Effector memory CD4-positive, alpha-beta T cell (primary cell): ENCODE data around the gene PRRG2.
A peak's percentile ranks its signal among the peaks of the same experiment; 100 is the strongest.

Experiments
- DNase-seq, 3 donors: peaks; one replicate each; pipeline ENCODE4 v3.0.0-alpha.2; 2020
- H3K27ac ChIP-seq: 2 replicates; pipeline ENCODE4 v1.7.0; 2013; ENCODE audit warnings: mild to moderate bottlenecking, low read length, moderate library complexity; ENCODE audit not compliant: insufficient read depth, poor library complexity, severe bottlenecking
- H3K27me3 ChIP-seq: replicated peaks from 2 replicates; pipeline ENCODE4 v1.7.0; 2013; ENCODE audit warnings: mild to moderate bottlenecking, low read length; ENCODE audit not compliant: insufficient read depth, control insufficient read depth, poor library complexity, severe bottlenecking
- H3K36me3 ChIP-seq: 2 replicates; pipeline ENCODE4 v1.7.0; 2013; ENCODE audit warnings: mild to moderate bottlenecking, low read length, moderate library complexity; ENCODE audit not compliant: control insufficient read depth, insufficient read depth
- H3K4me1 ChIP-seq: 2 replicates; pipeline ENCODE4 v1.7.0; 2013; ENCODE audit warnings: low read length, mild to moderate bottlenecking; ENCODE audit not compliant: control insufficient read depth, insufficient read depth, poor library complexity, severe bottlenecking
- H3K4me3 ChIP-seq: 2 replicates; pipeline ENCODE4 v1.7.0; 2013; ENCODE audit warnings: low read length, low read depth, mild to moderate bottlenecking; ENCODE audit not compliant: insufficient read depth, poor library complexity, severe bottlenecking
- H3K9me3 ChIP-seq: 2 replicates; pipeline ENCODE4 v1.7.0; 2013; ENCODE audit warnings: mild to moderate bottlenecking, low read length, moderate library complexity; ENCODE audit not compliant: control insufficient read depth

The PRRG2 gene

GRCh38 chr19:49544154-49544553 is 37.0 kb upstream of the PRRG2 start:
- no peaks in the 10 kb centered on the region for H3K27me3 ChIP-seq
- H3K9me3 ChIP-seq = no peaks in the 10 kb centered on the region
- no peaks in the 10 kb centered on the region for H3K36me3 ChIP-seq
- no peak for DNase-seq
- no peak overlapping the region for H3K27ac ChIP-seq
- peaks cover 11% of the 10 kb centered on the region for H3K4me1 ChIP-seq
- H3K4me3 ChIP-seq = no peak overlapping the region

- H3K4me3 ChIP-seq = peak overlapping the region; percentile 18
- no peaks in the 10 kb centered on the region for H3K27me3 ChIP-seq
- no peak overlapping the region for H3K27ac ChIP-seq
- DNase-seq = peak in 2 of 3 donors; percentile 35 to 61
- H3K4me1 ChIP-seq = peaks cover 22% of the 10 kb centered on the region
- no peaks in the 10 kb centered on the region for H3K36me3 ChIP-seq
- no peaks in the 10 kb centered on the region for H3K9me3 ChIP-seq
These were observed 34.1 kb upstream of the PRRG2 start for GRCh38 chr19:49546825-49547565.

- DNase-seq = no peak
- Histone ChIP-seq H3K27ac (peak overlapping the region; percentile 1), H3K4me1 (peaks cover 38% of the 10 kb centered on the region), H3K36me3 (no peaks in the 10 kb centered on the region), H3K4me3 (no peak overlapping the region), H3K9me3 (no peaks in the 10 kb centered on the region), H3K27me3 (no peaks in the 10 kb centered on the region)
These were observed 32.1 kb upstream of the PRRG2 start for GRCh38 chr19:49549045-49549444.

GRCh38 chr19:49551531-49551930 is 29.6 kb upstream of the PRRG2 start:
- no peak overlapping the region for H3K4me3 ChIP-seq
- no peak overlapping the region for H3K27ac ChIP-seq
- peaks cover 59% of the 10 kb centered on the region for H3K4me1 ChIP-seq
- DNase-seq = no peak
- peaks cover 9% of the 10 kb centered on the region for H3K36me3 ChIP-seq
- H3K9me3 ChIP-seq = no peaks in the 10 kb centered on the region
- H3K27me3 ChIP-seq = no peaks in the 10 kb centered on the region

- Histone ChIP-seq H3K4me1 (peaks cover 67% of the 10 kb centered on the region), H3K4me3 (no peak overlapping the region), H3K27me3 (no peaks in the 10 kb centered on the region), H3K9me3 (no peaks in the 10 kb centered on the region), H3K36me3 (peaks cover 21% of the 10 kb centered on the region), H3K27ac (peak overlapping the region; percentile 60)
- no peak for DNase-seq
These were observed 28.4 kb upstream of the PRRG2 start for GRCh38 chr19:49552749-49553148.

GRCh38 chr19:49553451-49554271 is 27.5 kb upstream of the PRRG2 start:
- peaks cover 73% of the 10 kb centered on the region for H3K4me1 ChIP-seq
- no peaks in the 10 kb centered on the region for H3K27me3 ChIP-seq
- H3K4me3 ChIP-seq = no peak overlapping the region
- no peaks in the 10 kb centered on the region for H3K9me3 ChIP-seq
- DNase-seq = peak in 1 of 3 donors; percentile 53
- H3K36me3 ChIP-seq = peaks cover 22% of the 10 kb centered on the region
- peak overlapping the region; percentile 60 for H3K27ac ChIP-seq

GRCh38 chr19:49554701-49555181 is 26.4 kb upstream of the PRRG2 start:
- H3K4me1 ChIP-seq = peaks cover 76% of the 10 kb centered on the region
- H3K4me3 ChIP-seq = no peak overlapping the region
- H3K27ac ChIP-seq = peak overlapping the region; percentile 60
- no peaks in the 10 kb centered on the region for H3K9me3 ChIP-seq
- DNase-seq = peak in 2 of 3 donors; percentile 36 to 50
- H3K36me3 ChIP-seq = peaks cover 22% of the 10 kb centered on the region
- no peaks in the 10 kb centered on the region for H3K27me3 ChIP-seq

DNA sequence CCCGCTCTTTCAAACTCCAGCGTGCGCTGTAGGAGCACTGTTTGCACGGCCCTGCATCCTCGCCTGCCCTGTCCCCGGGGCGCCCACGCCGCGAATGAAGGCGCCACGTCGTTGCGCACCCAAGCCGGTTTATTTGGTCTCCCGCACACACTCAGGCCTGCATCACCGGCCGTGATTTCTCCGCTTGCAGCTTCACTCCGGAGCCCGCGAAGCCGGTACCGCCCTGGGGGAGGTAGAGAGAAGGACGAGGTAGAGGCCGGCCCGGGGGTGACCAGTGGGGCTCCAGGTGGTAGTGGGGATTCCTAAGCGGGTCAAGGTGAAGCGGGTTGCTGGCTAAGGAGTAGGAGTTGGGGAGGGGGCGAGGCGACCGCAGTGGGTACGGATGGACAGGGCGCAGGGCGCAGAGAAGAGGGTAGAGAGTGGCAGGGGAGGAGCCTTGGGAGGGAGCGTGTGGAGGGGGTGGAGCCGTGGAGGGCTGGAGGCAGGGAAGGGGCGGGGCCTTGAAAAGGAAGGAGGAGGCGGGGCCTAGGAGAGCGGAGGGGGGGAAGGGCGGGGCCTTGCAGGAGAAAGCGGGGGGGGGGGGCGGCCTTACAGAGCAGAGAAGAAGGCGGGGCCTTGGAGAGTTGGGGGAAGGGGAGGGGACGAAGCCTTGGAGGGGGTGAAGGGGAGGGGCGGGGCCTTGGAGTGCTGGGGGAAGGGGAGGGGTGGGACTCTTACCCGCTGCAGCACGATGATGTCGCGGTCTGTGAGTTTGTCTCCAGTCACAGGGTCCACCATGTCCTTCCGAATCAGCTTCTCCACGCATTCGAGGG is 25.3 kb upstream of the PRRG2 start:
- H3K36me3 ChIP-seq = peaks cover 22% of the 10 kb centered on the region
- H3K27ac ChIP-seq = peak overlapping the region; percentile 68
- H3K4me1 ChIP-seq = peaks cover 82% of the 10 kb centered on the region
- DNase-seq = peak; percentile 55 to 68 (median 65)
- H3K4me3 ChIP-seq = peak overlapping the region; percentile 15
- no peaks in the 10 kb centered on the region for H3K27me3 ChIP-seq
- no peaks in the 10 kb centered on the region for H3K9me3 ChIP-seq

DNA sequence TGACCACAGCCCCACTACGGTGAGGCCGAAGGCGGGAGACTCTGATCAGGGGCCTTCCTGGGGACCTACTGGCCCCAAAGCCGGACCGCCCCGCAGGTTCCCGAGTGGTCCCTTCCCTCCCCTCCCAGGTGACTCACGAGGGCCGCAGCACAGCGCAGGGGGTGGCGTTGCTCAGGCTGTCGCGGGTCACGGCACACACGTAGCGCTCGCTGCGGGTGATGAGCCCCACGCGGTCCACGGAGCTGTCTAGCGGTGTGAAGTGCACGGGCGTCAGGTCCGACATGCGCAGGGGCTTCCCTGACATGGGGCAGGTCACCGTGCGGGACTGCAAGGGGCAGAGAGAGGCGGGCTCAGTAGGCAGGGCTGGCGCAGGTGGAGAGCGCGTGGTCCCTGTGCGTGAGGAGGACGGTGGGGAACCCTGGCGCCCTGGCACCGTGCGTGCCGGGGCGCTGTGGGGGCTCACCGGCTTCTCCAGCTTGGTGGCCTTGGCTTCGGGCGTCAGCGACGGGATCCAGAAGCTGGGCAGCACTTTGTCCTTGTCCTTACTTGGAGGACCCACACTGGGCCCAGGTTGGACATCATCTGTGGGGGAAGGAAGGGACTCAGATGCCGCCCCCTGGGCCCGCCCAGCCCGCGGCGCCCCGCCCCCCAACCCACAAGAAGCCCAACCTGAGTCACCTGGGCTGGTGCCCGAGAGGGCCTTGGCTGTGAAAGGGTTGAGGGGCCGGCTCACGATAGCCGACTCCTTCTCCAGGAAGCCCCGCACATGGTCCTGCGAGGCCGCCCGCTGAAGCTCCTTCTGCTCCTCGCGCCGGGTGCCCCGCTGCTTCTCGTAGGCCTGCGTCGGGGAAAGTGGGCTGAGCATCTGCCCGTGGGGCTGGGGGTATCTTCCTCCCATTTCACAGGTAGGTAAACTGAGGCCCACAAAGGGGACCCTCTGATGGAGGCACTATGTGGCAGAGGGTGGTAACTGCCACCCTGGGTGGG is 24.4 kb upstream of the PRRG2 start:
- Histone ChIP-seq H3K27me3 (no peaks in the 10 kb centered on the region), H3K36me3 (peaks cover 22% of the 10 kb centered on the region), H3K4me1 (peaks cover 88% of the 10 kb centered on the region), H3K27ac (peak overlapping the region; percentile 68), H3K9me3 (no peaks in the 10 kb centered on the region), H3K4me3 (peak overlapping the region; percentile 55)
- DNase-seq = peak in 1 of 3 donors; percentile 38
